IPS-20b (cell line): Measurements from ENCODE around the gene DIAPH1.

ENCODE experiments used
- H3K27ac ChIP-seq: one replicate; pipeline ENCODE4 v1.5.1; 2013; ENCODE audit warnings: low read length
- H3K27me3 ChIP-seq: 2 replicates; pipeline ENCODE4 v1.6.1; 2013; ENCODE audit warnings: mild to moderate bottlenecking, low read length, inconsistent platforms; ENCODE audit not compliant: insufficient read depth
- H3K36me3 ChIP-seq: 2 replicates; pipeline ENCODE4 v1.6.1; 2013; ENCODE audit warnings: low read depth, mild to moderate bottlenecking, inconsistent platforms, low read length, moderate library complexity; ENCODE audit not compliant: insufficient read depth
- H3K4me1 ChIP-seq: 2 replicates; pipeline ENCODE4 v1.6.1; 2013; ENCODE audit warnings: mild to moderate bottlenecking, control low read depth, inconsistent platforms, low read length, moderate library complexity; ENCODE audit not compliant: insufficient read depth
- H3K4me3 ChIP-seq: 2 replicates; pipeline ENCODE4 v1.5.1; 2013; ENCODE audit warnings: mild to moderate bottlenecking, low read length, inconsistent platforms
- H3K9ac ChIP-seq: 2 replicates; pipeline ENCODE4 v1.6.1; 2013; ENCODE audit warnings: low read depth, mild to moderate bottlenecking, inconsistent platforms, low read length, moderate library complexity
- H3K9me3 ChIP-seq: 2 replicates; pipeline ENCODE4 v1.6.1; 2013; ENCODE audit warnings: mild to moderate bottlenecking, low read depth, low read length, inconsistent platforms; ENCODE audit not compliant: insufficient read depth

Gene DIAPH1

GRCh38 chr5:141483902-141484301 is 134.9 kb downstream of the DIAPH1 start:
- no peaks in the 10 kb centered on the region; the same call in 1 of the 2 replicates for H3K9me3 ChIP-seq
- H3K9ac ChIP-seq: peak overlapping the region; percentile 57; the same call in 1 of the 2 replicates
- peaks cover 19% of the 10 kb centered on the region for H3K4me1 ChIP-seq
- no peak overlapping the region for H3K27ac ChIP-seq
- peak overlapping the region; percentile 87 for H3K4me3 ChIP-seq
- no peaks in the 10 kb centered on the region for H3K36me3 ChIP-seq
- peaks cover 23% of the 10 kb centered on the region for H3K27me3 ChIP-seq

GRCh38 chr5:141479776-141480175 is 139.0 kb downstream of the DIAPH1 start:
- Histone ChIP-seq H3K27me3 (peaks cover 29% of the 10 kb centered on the region), H3K9me3 (no peaks in the 10 kb centered on the region; the same call in 1 of the 2 replicates), H3K36me3 (no peaks in the 10 kb centered on the region), H3K4me3 (no peak overlapping the region), H3K9ac (no peak overlapping the region), H3K27ac (no peak overlapping the region), H3K4me1 (peaks cover 16% of the 10 kb centered on the region; the same call in 1 of the 2 replicates)

- Histone ChIP-seq H3K27ac (no peak overlapping the region), H3K9ac (no peak overlapping the region), H3K36me3 (no peaks in the 10 kb centered on the region), H3K27me3 (peaks cover 34% of the 10 kb centered on the region), H3K9me3 (no peaks in the 10 kb centered on the region; the same call in 1 of the 2 replicates), H3K4me1 (peaks cover 5% of the 10 kb centered on the region; the same call in 1 of the 2 replicates), H3K4me3 (no peak overlapping the region)
These were observed 140.4 kb downstream of the DIAPH1 start for GRCh38 chr5:141478321-141478945.

- no peak overlapping the region for H3K4me3 ChIP-seq
- peaks cover 34% of the 10 kb centered on the region for H3K27me3 ChIP-seq
- H3K9me3 ChIP-seq: no peaks in the 10 kb centered on the region; the same call in 1 of the 2 replicates
- no peaks in the 10 kb centered on the region; the same call in 1 of the 2 replicates for H3K4me1 ChIP-seq
- no peak overlapping the region for H3K9ac ChIP-seq
- no peak overlapping the region for H3K27ac ChIP-seq
- H3K36me3 ChIP-seq: no peaks in the 10 kb centered on the region
These were observed 141.0 kb downstream of the DIAPH1 start for GRCh38 chr5:141477815-141478214.

- Histone ChIP-seq H3K27ac (no peak overlapping the region), H3K4me1 (no peaks in the 10 kb centered on the region; the same call in 1 of the 2 replicates), H3K27me3 (peaks cover 34% of the 10 kb centered on the region), H3K9me3 (no peaks in the 10 kb centered on the region; the same call in 1 of the 2 replicates), H3K36me3 (no peaks in the 10 kb centered on the region), H3K9ac (no peak overlapping the region), H3K4me3 (peak overlapping the region; percentile 92)
These were observed 141.7 kb downstream of the DIAPH1 start for GRCh38 chr5:141477044-141477575.

GRCh38 chr5:141476132-141476911 is 142.5 kb downstream of the DIAPH1 start:
- Histone ChIP-seq H3K4me3 (peak overlapping the region; percentile 92), H3K9me3 (no peaks in the 10 kb centered on the region; the same call in 1 of the 2 replicates), H3K9ac (peak overlapping the region; percentile 84; the same call in 1 of the 2 replicates), H3K4me1 (no peaks in the 10 kb centered on the region; the same call in 1 of the 2 replicates), H3K27ac (no peak overlapping the region), H3K36me3 (no peaks in the 10 kb centered on the region), H3K27me3 (peaks cover 34% of the 10 kb centered on the region)

- H3K9ac ChIP-seq: peak within 1 kb of the TSS; percentile 84
- no peaks in the 10 kb centered on the region; the same call in 1 of the 2 replicates for H3K4me1 ChIP-seq
- no peaks in the 10 kb centered on the region; the same call in 1 of the 2 replicates for H3K9me3 ChIP-seq
- peak within 1 kb of the TSS; percentile 92 for H3K4me3 ChIP-seq
- H3K27me3 ChIP-seq: peaks cover 34% of the 10 kb centered on the region
- no peak within 1 kb of the TSS for H3K27ac ChIP-seq
- no peaks in the 10 kb centered on the region for H3K36me3 ChIP-seq
These were observed 143.1 kb downstream of the DIAPH1 start, which contains the start of gene PCDHGC3 for GRCh38 chr5:141475625-141476131. TSS of gene PCDHGC3 (plus strand) at chr5:141475966. CDS start at chr5:141476117, 151 bp downstream.

GRCh38 chr5:141465351-141465750 is 153.4 kb downstream of the DIAPH1 start:
- Histone ChIP-seq H3K36me3 (no peaks in the 10 kb centered on the region), H3K27me3 (no peaks in the 10 kb centered on the region), H3K9me3 (no peaks in the 10 kb centered on the region), H3K9ac (no peak overlapping the region), H3K4me3 (no peak overlapping the region), H3K4me1 (no peaks in the 10 kb centered on the region), H3K27ac (no peak overlapping the region)
